AG04449 (cell line): ENCODE data around the gene DTX3L.
A peak's percentile ranks its signal among the peaks of the same experiment; 100 is the strongest.

Experiments used
- CTCF ChIA-PET: fragments of 350-600 bp; formaldehyde crosslinking; extraction: SDS; loops from one replicate; lab custom pipeline; 2021; ENCODE audit warnings: antibody characterized with exemption; lab: Yijun Ruan, JAX
- POLR2A ChIA-PET: fragments of 400-600, 350-600 bp; formaldehyde crosslinking; extraction: SDS; loops from one replicate; lab custom pipeline; 2020; ENCODE audit warnings: antibody characterized with exemption, inconsistent platforms; lab: Yijun Ruan, JAX
- DNase-seq: peaks from one replicate; pipeline ENCODE4 v3.0.0-alpha.2; 2010; ENCODE audit warnings: low read depth, low spot score
- H3K4me3 ChIP-seq: 2 replicates; pipeline ENCODE4 v1.5.1; 2011; ENCODE audit warnings: low read depth, mild to moderate bottlenecking, control low read depth, low read length
- TF ChIP-seq, protein P1 (sequence below): IDR thresholded peaks from one replicate; pipeline ENCODE4 v1.5.1; 2011; ENCODE audit warnings: mild to moderate bottlenecking, moderate library complexity, low read length, control low read depth, inconsistent platforms; ENCODE audit not compliant: insufficient read depth; ENCODE audit errors: missing control alignments

The DTX3L gene

DNA sequence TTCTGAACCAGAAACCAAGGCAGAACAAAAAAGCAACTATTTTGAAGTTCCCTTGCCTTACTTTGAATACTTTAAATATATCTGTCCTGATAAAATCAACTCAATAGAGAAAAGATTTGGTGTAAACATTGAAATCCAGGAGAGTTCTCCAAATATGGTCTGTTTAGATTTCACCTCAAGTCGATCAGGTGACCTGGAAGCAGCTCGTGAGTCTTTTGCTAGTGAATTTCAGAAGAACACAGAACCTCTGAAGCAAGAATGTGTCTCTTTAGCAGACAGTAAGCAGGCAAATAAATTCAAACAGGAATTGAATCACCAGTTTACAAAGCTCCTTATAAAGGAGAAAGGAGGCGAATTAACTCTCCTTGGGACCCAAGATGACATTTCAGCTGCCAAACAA is 4.6 kb downstream of the DTX3L start:
- no peak overlapping the region for H3K4me3 ChIP-seq
- DNase-seq: no peak
- ChIA-PET CTCF (interaction anchor here (0.9 kb wide), 1 partner anchor 9 kb away, joined by 3 read pairs; no protein-coding TSS in a partner anchor), POLR2A (no interaction called here)
- TF ChIP-seq, protein P1, sequence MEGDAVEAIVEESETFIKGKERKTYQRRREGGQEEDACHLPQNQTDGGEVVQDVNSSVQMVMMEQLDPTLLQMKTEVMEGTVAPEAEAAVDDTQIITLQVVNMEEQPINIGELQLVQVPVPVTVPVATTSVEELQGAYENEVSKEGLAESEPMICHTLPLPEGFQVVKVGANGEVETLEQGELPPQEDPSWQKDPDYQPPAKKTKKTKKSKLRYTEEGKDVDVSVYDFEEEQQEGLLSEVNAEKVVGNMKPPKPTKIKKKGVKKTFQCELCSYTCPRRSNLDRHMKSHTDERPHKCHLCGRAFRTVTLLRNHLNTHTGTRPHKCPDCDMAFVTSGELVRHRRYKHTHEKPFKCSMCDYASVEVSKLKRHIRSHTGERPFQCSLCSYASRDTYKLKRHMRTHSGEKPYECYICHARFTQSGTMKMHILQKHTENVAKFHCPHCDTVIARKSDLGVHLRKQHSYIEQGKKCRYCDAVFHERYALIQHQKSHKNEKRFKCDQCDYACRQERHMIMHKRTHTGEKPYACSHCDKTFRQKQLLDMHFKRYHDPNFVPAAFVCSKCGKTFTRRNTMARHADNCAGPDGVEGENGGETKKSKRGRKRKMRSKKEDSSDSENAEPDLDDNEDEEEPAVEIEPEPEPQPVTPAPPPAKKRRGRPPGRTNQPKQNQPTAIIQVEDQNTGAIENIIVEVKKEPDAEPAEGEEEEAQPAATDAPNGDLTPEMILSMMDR: no peak

DNA sequence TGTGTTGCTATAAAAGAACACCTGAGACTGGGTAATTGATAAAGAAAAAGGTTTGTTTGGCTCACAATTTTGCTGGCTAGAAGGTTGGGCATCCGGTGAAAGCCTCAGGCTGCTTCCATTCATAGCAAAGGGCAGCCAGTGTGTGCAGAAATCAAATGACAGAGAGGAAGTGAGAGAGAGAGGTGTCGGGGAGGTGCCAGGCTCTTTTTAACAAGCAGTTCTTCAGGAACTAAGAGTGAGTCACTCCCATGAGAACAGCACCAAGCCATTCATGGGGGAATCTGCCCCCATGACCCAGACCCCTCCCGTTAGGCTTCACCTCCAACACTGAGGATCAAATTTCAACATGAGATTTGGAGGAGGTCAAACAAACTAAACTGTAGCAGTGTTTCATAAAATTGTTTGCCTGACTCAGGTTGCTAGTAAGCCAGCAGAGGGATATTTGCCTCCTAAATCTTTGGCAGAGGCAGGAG is 8.8 kb downstream of the DTX3L start:
- DNase-seq: no peak
- CTCF ChIA-PET: interaction anchor here (1.3 to 2.3 kb wide), 2 partner anchors 105 to 106 kb away, joined by 3 to 6 read pairs; no protein-coding TSS in a partner anchor

DNA sequence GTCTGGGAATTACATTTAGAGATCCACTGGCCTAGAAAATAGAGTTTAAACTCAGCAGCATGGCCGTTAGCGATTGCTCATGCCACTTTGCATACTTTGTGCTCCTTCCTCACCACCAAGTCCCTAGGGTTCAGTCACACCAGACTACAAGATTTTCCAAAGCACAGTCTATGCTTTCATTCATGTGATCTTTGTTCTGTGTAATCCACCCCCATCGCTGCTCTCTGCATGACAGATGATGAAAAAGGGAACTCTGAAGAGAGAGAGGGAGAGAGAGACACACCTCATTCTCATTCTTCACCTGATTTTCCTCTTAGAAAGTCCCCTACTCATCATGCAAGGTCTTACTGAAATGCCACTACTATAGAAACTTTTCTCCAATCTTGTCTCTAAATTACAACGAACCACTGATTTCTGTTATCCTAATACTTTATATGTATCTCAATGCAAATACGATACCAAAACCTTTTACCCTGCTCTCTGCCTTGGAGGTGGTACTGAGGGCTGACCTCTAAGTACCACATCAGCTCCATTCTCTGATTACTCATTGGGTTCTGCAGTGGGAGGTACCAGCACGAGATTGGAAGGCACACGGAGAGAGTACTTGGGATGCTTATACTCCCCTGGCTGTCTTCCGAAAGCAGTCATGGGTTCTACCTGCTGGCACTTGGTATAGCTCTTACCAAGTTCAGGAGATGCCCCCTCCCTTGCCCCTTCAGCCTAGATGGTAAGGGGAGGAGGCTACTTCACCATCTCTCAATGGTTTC is 12.2 kb downstream of the DTX3L start:
- H3K4me3 ChIP-seq: no peak overlapping the region
- POLR2A ChIA-PET: no interaction called here
- no peak for DNase-seq
- CTCF ChIA-PET: interaction anchor here (0.6 to 1.6 kb wide), 2 partner anchors 14 to 103 kb away, joined by 3 to 5 read pairs; no protein-coding TSS in a partner anchor
- TF ChIP-seq, protein P1: no peak

More for the DNA sequence above, 8.8 kb downstream of the DTX3L start:
- no peak overlapping the region for H3K4me3 ChIP-seq
- POLR2A ChIA-PET: no interaction called here
- TF ChIP-seq, protein P1: no peak

DNA sequence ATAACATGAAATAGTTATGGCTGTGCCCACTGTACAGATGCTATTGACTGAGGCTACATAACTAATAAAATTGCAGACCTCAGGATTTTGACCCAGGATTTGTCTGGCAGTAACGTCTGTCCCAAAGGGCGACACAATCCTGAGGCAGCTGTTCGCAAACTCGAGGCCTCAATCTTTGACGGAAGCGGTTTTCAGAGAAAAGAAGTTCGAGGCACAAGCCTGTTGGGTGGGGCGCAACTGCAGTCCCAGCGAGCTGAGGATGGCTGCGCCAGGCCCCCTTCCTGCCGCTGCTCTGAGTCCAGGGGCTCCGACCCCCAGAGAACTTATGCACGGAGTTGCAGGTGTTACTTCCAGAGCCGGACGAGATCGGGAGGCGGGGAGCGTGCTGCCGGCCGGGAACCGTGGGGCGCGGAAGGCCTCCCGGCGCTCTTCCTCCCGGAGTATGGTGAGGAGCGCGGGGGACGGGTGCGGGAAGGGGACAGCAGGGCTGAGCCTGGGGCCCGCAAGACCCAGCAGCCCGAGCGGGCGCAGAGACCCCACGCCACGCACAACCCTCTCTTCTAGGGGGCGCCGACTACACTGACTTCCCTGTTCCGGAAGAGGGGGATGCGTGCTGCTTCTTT is 13.4 kb downstream of the DTX3L start, which contains the start of gene PARP15:
Gene PARP15 (plus strand): TSS at position 242 of the 623 bp plus-strand sequence. CDS start 18 bp downstream, at position 260.
- ChIA-PET CTCF (no interaction called here), POLR2A (no interaction called here)
- DNase-seq: no peak
- TF ChIP-seq, protein P1: no peak
- H3K4me3 ChIP-seq: peak within 1 kb of the TSS; percentile 49

DNA sequence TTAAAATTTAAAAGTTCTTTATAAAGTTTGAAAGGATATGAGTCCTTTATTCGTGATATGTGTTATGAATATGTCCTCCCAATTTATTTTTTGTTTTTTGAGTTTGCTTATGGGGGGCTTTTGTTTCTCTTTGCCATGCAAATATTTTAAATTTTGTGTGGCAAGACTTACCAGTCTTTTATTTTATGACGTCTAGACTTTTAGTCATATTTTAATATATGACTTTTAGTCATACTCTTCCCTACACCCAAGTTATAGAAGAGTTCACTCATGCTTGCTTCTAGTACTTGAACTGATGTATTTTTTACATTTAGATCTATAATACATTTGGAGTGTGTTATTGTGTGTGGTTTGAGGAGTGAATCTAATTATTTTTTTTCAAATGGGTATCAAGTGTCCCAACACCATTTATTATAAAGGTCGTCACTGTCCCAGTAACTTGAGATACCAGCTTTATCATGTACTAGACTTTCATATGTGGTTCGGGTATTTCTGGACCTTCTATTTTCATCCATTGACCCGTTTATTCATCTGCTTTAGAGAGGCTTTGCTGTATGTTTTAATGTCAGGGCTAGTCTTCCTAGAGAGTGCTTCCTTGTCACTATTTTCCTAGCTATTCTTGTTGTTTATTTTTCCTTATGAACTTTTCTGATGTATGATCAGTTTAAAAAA is 14.1 kb downstream of the DTX3L start:
- H3K4me3 ChIP-seq: peak overlapping the region; percentile 49; the same call in 1 of the 2 replicates
- TF ChIP-seq, protein P1: no peak
- ChIA-PET CTCF (interaction anchor here (1.2 to 1.5 kb wide), 3 partner anchors 14 to 101 kb away, joined by 3 to 9 read pairs (median 5); partner anchors contain the start of genes DTX3L and PARP9), POLR2A (no interaction called here)
- no peak for DNase-seq
